DMS114 treated with DMSO at 0.1 percent for 48 hours (cell line): Measurements from ENCODE around the gene TAF7.
"Not testable (repeated sequence)": the region's sequence is repeated elsewhere in the genome, so short reads cannot be mapped to it uniquely, and the experiment has no call there.

Experiments used
- DNase-seq: peaks from one replicate; lab custom pipeline; 2025; ENCODE audit not compliant: unreplicated experiment; lab: John Stamatoyannopoulos, UW

TAF7 gene

DNA sequence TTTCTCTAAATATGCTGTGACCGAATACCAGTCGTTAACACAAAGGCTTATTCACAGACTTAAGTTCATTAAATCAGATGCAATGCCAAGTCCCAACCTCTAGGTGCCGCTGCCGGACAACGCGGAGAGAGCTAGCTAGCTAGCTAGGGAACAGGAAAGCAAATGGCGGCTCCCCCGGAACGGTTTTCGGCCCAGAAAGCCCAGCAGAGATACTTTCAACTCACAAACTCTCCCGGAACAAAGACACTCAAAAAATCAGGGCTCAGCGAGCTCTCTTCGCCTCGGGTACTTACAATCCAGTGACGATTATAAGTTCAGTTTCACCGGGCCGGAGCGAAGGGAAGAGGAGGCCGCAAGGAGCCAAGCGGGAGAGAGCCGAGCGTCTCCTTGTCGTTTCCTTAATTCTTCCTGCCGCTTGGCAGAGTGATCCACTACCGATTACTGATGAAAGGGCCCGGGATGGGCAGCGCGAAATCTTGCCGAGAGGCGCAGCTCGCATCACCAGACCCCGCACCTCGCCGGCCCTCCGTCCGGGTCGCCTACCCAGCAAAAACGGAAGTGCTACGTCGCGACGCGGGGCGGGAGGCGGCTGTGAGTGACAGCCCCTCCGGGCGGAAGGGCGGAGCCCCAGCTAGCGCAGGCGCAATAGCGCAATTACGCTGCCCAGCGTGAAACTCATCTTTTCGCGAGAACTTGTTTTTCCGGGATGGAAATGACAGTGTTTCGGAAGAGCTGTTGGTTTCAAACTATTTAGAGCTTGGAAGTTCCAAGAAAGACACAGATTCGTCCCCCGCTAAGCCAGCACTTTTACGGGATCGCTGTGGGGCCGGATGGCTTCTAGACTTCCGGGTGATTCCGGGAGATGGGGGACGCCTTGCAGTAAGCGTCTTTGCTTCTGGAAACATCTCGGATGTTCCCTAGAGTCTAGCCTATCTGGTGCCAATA, at the start of gene TAF7:
Gene TAF7, minus strand, starts transcription at position 560 of the 945 bp plus-strand sequence. CDS start 740 bp downstream, outside the sequence.
- DNase-seq, result peak; percentile 86

GRCh38 chr5:141366016-141366896, 45.7 kb upstream of the TAF7 start:
- DNase-seq, result no peak

DNA sequence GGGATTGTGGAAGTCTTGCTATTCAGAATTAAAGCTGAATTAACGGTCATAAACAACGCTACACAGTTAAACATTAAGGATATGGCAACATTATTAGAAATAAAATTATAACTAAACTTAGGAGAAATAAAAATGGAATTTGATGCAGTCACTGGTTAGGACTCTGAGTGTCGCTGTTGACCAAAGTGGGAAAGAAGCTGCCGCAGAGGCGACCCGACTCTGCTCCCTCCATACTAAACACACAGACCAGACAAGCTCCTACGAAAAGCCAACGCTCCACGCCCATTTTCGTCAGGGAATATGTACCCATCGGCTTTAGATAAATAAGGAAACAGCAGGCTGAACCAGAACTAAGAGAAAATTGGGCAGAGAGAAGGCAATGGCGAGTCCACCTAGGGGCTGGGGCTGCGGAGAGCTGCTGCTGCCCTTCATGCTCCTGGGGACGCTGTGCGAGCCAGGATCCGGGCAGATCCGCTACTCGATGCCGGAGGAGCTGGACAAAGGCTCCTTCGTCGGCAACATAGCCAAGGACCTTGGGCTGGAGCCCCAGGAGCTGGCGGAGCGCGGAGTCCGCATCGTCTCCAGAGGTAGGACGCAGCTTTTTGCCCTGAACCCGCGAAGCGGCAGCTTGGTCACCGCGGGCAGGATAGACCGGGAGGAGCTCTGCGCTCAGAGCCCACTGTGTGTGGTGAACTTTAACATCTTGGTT, 43.5 kb upstream of the TAF7 start, which contains the start of gene PCDHGA5:
Gene PCDHGA5, plus strand, starts transcription at position 211 of the 709 bp plus-strand sequence. Its CDS starts 169 bp downstream, at position 380.
- DNase-seq, result peak; percentile 36

- no peak for DNase-seq
Measured at GRCh38 chr5:141362719-141363118, 42.1 kb upstream of the TAF7 start.

DNA sequence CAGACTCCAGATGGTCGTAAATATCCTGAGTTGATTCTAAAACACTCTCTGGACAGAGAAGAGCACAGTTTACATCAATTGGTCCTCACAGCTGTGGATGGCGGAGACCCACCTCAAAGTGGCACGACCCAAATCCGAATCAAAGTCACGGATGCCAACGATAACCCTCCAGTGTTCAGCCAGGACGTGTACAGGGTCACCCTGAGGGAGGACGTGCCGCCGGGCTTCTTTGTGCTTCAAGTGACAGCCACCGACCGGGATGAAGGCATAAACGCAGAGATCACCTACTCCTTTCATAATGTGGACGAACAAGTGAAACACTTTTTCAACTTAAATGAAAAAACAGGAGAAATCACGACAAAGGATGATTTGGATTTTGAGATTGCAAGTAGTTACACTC, 40.1 kb upstream of the TAF7 start:
- no peak for DNase-seq

DNA sequence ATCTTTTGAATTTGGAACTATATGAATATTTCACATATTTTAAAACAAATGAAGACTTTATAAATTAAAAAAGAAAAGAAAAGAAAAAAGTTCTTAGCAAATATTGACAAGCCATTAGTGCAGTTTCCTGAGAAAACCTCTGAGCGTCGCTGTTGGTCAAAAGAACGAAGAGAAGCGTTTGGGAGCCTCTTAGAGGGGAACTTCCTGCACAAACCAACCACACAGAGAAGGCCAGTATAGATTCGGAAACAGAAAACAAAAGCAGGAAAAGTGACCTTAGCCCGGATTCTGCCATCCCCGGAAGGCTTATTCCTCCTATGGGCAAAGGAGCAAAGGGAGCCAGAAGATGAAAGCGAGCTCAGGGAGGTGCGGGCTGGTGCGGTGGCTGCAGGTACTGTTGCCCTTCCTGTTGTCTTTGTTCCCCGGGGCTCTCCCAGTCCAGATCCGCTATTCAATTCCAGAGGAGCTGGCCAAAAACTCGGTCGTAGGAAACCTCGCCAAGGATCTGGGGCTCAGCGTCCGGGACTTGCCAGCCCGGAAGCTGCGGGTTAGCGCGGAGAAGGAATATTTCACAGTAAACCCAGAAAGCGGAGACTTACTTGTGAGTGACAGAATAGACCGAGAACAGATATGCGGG, 39.3 kb upstream of the TAF7 start, which contains the start of gene PCDHGB2:
Gene PCDHGB2, plus strand, starts transcription at position 205 of the 637 bp plus-strand sequence. Its CDS starts 142 bp downstream, at position 347.
- DNase-seq, result no peak

GRCh38 chr5:141356950-141357349, 36.4 kb upstream of the TAF7 start:
- DNase-seq, result no peak

- DNase-seq, result no peak
Measured at GRCh38 chr5:141356133-141356532, 35.5 kb upstream of the TAF7 start.

GRCh38 chr5:141355641-141356040, 35.1 kb upstream of the TAF7 start:
- DNase-seq, result no peak

GRCh38 chr5:141354900-141355469, 34.4 kb upstream of the TAF7 start, which contains the start of gene PCDHGA4:
PCDHGA4 (plus strand) TSS chr5:141355021; CDS start chr5:141355108, 87 bp downstream.
- DNase-seq, result no peak

GRCh38 chr5:141351591-141351990, 31.0 kb upstream of the TAF7 start:
- no peak for DNase-seq

DNA sequence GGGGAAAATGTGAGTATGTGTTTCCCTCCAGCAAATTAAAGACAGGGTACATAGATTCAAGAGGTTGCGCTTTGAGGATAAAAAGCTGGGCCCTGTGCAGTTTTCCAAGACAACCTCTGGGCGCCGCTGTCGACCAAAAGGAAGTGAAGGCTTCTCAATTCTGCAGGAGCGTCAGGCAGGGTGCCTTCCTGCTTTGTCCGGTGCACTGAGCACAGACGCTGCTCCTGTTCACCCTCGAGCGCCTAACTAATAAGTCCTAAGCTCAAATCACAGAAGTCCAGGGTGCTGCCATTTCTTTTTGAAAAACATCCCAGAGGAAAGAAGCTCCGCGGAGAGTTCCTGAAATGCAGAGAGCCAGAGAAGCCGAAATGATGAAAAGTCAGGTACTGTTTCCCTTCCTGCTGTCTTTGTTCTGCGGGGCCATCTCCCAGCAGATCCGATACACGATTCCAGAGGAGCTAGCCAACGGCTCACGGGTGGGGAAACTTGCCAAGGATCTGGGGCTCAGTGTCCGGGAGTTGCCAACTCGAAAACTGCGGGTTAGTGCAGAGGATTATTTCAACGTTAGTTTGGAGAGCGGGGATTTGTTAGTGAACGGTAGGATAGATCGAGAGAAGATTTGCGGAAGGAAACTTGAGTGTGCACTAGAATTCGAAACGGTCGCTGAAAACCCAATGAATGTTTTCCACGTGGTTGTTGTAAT, 29.5 kb upstream of the TAF7 start, which contains the start of gene PCDHGB1:
Gene PCDHGB1, plus strand, starts transcription at position 183 of the 703 bp plus-strand sequence. Its CDS starts 162 bp downstream, at position 345.
- DNase-seq, result no peak

- not testable (repeated sequence) for DNase-seq
Measured at GRCh38 chr5:141346017-141346416, 25.4 kb upstream of the TAF7 start.

GRCh38 chr5:141345327-141345726, 24.7 kb upstream of the TAF7 start:
- no peak for DNase-seq

DNA sequence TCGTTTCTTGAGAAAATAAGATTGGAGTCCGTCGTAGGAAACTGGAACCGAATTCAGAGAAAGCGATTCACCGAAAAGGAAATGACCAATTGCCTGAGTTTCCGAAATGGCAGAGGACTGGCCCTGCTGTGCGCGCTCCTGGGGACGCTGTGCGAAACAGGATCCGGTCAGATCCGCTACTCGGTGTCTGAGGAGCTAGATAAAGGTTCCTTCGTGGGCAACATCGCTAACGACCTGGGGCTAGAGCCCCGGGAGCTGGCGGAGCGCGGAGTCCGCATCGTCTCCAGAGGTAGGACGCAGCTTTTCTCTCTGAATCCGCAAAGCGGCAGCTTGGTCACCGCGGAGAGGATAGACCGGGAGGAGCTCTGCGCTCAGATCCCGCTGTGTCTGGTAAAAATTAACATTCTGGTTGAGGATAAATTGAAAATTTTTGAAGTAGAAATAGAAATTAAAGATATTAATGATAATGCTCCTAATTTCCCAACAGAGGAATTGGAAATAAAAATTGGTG, 23.4 kb upstream of the TAF7 start:
- DNase-seq, result peak; percentile 52

GRCh38 chr5:141343242-141343952, 22.8 kb upstream of the TAF7 start, which contains the start of gene PCDHGA3:
PCDHGA3 (plus strand) TSS chr5:141343829; CDS start chr5:141344034, 205 bp downstream.
- DNase-seq, result peak; percentile 76

- no peak for DNase-seq
Measured at GRCh38 chr5:141342773-141343172, 22.2 kb upstream of the TAF7 start.

- not testable (repeated sequence) for DNase-seq
Measured at GRCh38 chr5:141340781-141341354, 20.3 kb upstream of the TAF7 start.
